ENCODE measurements around the gene TAF1B. TPM values are rescaled to one million over a fixed set of nuclear protein-coding genes. Genes with fewer than 3 reads are reported as not detected.

Gene TAF1B
- total and polyA plus RNA-seq, 2 experiments from 2014 or later: 8.0 to 19.4 TPM

- Histone ChIP-seq H3K4me3 (no peak overlapping the region), H3K4me1 (ENCODE audit: insufficient read depth) (peaks cover 20% of the 10 kb centered on the region), H3K27ac (no peak overlapping the region), H3K9me3 (ENCODE audit: low read depth) (no peaks in the 10 kb centered on the region), H3K4me2 (no peak overlapping the region), H3K27me3 (no peaks in the 10 kb centered on the region), H3K9me2 (replicated peaks; ENCODE audit: insufficient read depth) (no peaks in the 10 kb centered on the region), H4K20me1 (ENCODE audit: insufficient read depth, poor library complexity, severe bottlenecking) (no peaks in the 10 kb centered on the region), H3K36me3 (replicated peaks; ENCODE audit: insufficient read depth, low read depth) (no peaks in the 10 kb centered on the region), H3K79me2 (no peaks in the 10 kb centered on the region), H2AFZ (no peak overlapping the region)
- DNase-seq (ENCODE audit: low spot score): no peak
- TF ChIP-seq EZH2phosphoT487 (IDR thresholded peaks at IDR 0.05; ENCODE audit: low read depth, severe bottlenecking, unreplicated experiment) (no peak), EZH2 (IDR thresholded peaks at IDR 0.05; ENCODE audit: borderline replicate concordance) (no peak)
- TF ChIP-seq, protein P1, sequence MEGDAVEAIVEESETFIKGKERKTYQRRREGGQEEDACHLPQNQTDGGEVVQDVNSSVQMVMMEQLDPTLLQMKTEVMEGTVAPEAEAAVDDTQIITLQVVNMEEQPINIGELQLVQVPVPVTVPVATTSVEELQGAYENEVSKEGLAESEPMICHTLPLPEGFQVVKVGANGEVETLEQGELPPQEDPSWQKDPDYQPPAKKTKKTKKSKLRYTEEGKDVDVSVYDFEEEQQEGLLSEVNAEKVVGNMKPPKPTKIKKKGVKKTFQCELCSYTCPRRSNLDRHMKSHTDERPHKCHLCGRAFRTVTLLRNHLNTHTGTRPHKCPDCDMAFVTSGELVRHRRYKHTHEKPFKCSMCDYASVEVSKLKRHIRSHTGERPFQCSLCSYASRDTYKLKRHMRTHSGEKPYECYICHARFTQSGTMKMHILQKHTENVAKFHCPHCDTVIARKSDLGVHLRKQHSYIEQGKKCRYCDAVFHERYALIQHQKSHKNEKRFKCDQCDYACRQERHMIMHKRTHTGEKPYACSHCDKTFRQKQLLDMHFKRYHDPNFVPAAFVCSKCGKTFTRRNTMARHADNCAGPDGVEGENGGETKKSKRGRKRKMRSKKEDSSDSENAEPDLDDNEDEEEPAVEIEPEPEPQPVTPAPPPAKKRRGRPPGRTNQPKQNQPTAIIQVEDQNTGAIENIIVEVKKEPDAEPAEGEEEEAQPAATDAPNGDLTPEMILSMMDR (IDR thresholded peaks at IDR 0.05; ENCODE audit: poor library complexity): no peak
- WGBS (ENCODE audit: low lambda C conversion rate, missing lambda C conversion rate): 86% methylated on average over 6 of the region's 6 CpGs
These were observed 130.4 kb downstream of the TAF1B start for GRCh38 chr2:9973690-9974089.

DNA sequence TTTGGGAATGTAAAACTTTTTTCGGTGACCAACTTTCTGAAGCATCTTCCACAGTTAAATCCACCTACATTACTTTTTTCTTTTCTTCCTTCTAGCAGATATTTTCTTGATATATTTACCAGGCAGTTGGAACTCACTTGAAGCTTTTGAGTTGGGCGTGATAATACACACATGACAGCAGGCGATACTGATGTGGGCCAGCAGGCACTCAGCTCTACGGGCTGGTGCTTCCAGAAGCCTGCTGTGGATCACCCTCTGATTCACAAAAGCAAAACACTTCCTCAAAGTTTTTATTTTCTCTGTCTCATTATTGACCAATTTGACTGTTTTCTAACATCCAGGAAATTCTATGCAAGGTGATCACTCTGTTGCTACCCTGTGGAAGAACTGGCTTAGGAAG, 131.1 kb downstream of the TAF1B start:
- Histone ChIP-seq H3K27ac (no peak overlapping the region), H3K4me3 (no peak overlapping the region), H2AFZ (no peak overlapping the region), H3K4me1 (ENCODE audit: insufficient read depth) (peaks cover 20% of the 10 kb centered on the region), H3K4me2 (no peak overlapping the region), H3K79me2 (no peaks in the 10 kb centered on the region), H3K9me3 (ENCODE audit: low read depth) (no peaks in the 10 kb centered on the region), H3K36me3 (replicated peaks; ENCODE audit: insufficient read depth, low read depth) (no peaks in the 10 kb centered on the region), H4K20me1 (ENCODE audit: insufficient read depth, poor library complexity, severe bottlenecking) (no peaks in the 10 kb centered on the region), H3K9me2 (replicated peaks; ENCODE audit: insufficient read depth) (no peaks in the 10 kb centered on the region), H3K27me3 (no peaks in the 10 kb centered on the region)
- 73% methylated on average over 4 of the region's 4 CpGs for WGBS (ENCODE audit: low lambda C conversion rate, missing lambda C conversion rate)
- DNase-seq (ENCODE audit: low spot score): no peak
- TF ChIP-seq EZH2 (IDR thresholded peaks at IDR 0.05; ENCODE audit: borderline replicate concordance) (no peak), EZH2phosphoT487 (IDR thresholded peaks at IDR 0.05; ENCODE audit: low read depth, severe bottlenecking, unreplicated experiment) (no peak)
- TF ChIP-seq, protein P1 (IDR thresholded peaks at IDR 0.05; ENCODE audit: poor library complexity): no peak

DNA sequence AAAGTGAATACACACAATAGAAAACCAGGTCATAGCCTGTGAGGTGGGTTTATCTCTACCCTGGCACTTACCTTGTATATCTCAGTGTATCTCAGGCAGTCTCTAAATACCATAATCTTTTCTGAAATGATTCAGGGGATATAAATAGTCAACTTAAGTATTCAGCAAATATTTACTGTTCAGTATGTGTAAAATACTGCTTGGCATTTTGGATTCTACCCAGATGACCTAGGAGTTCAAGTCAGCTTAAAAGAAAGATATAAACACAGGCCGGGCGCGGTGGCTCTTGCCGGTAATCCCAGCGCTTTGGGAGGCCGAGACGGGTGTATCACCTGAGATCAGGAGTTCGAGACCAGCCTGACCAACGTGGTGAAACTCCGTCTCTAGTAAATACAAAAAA, 132.1 kb downstream of the TAF1B start:
- Histone ChIP-seq H3K9me2 (replicated peaks; ENCODE audit: insufficient read depth) (no peaks in the 10 kb centered on the region), H3K4me2 (peak overlapping the region; percentile 14), H4K20me1 (ENCODE audit: insufficient read depth, poor library complexity, severe bottlenecking) (no peaks in the 10 kb centered on the region), H3K27me3 (no peaks in the 10 kb centered on the region), H3K27ac (peak overlapping the region; percentile 11), H3K4me1 (ENCODE audit: insufficient read depth) (peaks cover 16% of the 10 kb centered on the region), H3K4me3 (no peak overlapping the region), H2AFZ (no peak overlapping the region), H3K9me3 (ENCODE audit: low read depth) (no peaks in the 10 kb centered on the region), H3K79me2 (no peaks in the 10 kb centered on the region), H3K36me3 (replicated peaks; ENCODE audit: insufficient read depth, low read depth) (no peaks in the 10 kb centered on the region)
- WGBS (ENCODE audit: low lambda C conversion rate, missing lambda C conversion rate): 43% methylated on average over 10 of the region's 10 CpGs
- DNase-seq (ENCODE audit: low spot score): peak; percentile 35
- TF ChIP-seq, protein P1 (IDR thresholded peaks at IDR 0.05; ENCODE audit: poor library complexity): no peak
- TF ChIP-seq EZH2phosphoT487 (IDR thresholded peaks at IDR 0.05; ENCODE audit: low read depth, severe bottlenecking, unreplicated experiment): peak; percentile 98
